Right hindlimb (tissue), 1 donor: ENCODE measurements around the gene DHDDS.
A peak's percentile ranks its signal among the peaks of the same experiment; 100 is the strongest.
"Not testable (repeated sequence)": the region's sequence is repeated elsewhere in the genome, so short reads cannot be mapped to it uniquely, and the experiment has no call there.

Source experiments
- DNase-seq: peaks from one replicate; pipeline ENCODE4 v3.0.0-alpha.2; 2018

Gene DHDDS

GRCh38 chr1:26431979-26432695 lies at the start of gene DHDDS:
Gene DHDDS (plus strand): TSS chr1:26432321. CDS start chr1:26432946, 625 bp downstream.
- peak; percentile 99 for DNase-seq

GRCh38 chr1:26384076-26384475 lies 48.0 kb upstream of the DHDDS start:
- DNase-seq = no peak

GRCh38 chr1:26385063-26385462 lies 47.1 kb upstream of the DHDDS start:
- DNase-seq = not testable (repeated sequence)

- no peak for DNase-seq
These were observed 44.7 kb upstream of the DHDDS start for GRCh38 chr1:26387447-26387846.

- no peak for DNase-seq
These were observed 43.2 kb upstream of the DHDDS start for GRCh38 chr1:26388791-26389445.

GRCh38 chr1:26389604-26390247 lies 42.4 kb upstream of the DHDDS start:
- DNase-seq = no peak

GRCh38 chr1:26391450-26391849 lies 40.7 kb upstream of the DHDDS start:
- DNase-seq = no peak

GRCh38 chr1:26395754-26396153 lies 36.4 kb upstream of the DHDDS start:
- no peak for DNase-seq

GRCh38 chr1:26399034-26399433 lies 33.1 kb upstream of the DHDDS start:
- no peak for DNase-seq

GRCh38 chr1:26401891-26402290 lies 30.2 kb upstream of the DHDDS start:
- DNase-seq = no peak

- no peak for DNase-seq
These were observed 28.5 kb upstream of the DHDDS start for GRCh38 chr1:26403656-26404055.

GRCh38 chr1:26404641-26405040 lies 27.5 kb upstream of the DHDDS start:
- DNase-seq = no peak

GRCh38 chr1:26405281-26405915 lies 26.7 kb upstream of the DHDDS start:
- DNase-seq = no peak

GRCh38 chr1:26408604-26409003 lies 23.5 kb upstream of the DHDDS start:
- DNase-seq = peak; percentile 89

- DNase-seq = no peak
These were observed 22.8 kb upstream of the DHDDS start for GRCh38 chr1:26409191-26409807.

- DNase-seq = no peak
These were observed 21.2 kb upstream of the DHDDS start, which contains the start of gene LIN28A for GRCh38 chr1:26410706-26411623. Gene LIN28A (plus strand): TSS chr1:26410817. CDS start chr1:26410892, 75 bp downstream.

GRCh38 chr1:26411624-26412074 lies 20.5 kb upstream of the DHDDS start:
- DNase-seq = no peak

GRCh38 chr1:26412180-26412840 lies 19.8 kb upstream of the DHDDS start:
- no peak for DNase-seq

- DNase-seq = no peak
These were observed 19.1 kb upstream of the DHDDS start for GRCh38 chr1:26413031-26413430.

- DNase-seq = peak; percentile 59
These were observed 14.9 kb upstream of the DHDDS start for GRCh38 chr1:26417111-26417759.
